K562 (cell line): ENCODE data around the gene PHF10. TPM values are rescaled to one million over a fixed set of nuclear protein-coding genes. Genes with fewer than 3 reads are reported as not detected.

Source experiments
- CBX1 ChIP-seq: sonication (generic); IDR thresholded peaks from 2 replicates; pipeline ENCODE4 v1.6.1; 2016; ENCODE audit warnings: antibody characterized with exemption, low read depth, mild to moderate bottlenecking
- CTCFL ChIP-seq: IDR thresholded peaks from 2 replicates; pipeline ENCODE4 v1.6.1; 2011; ENCODE audit warnings: borderline replicate concordance, low read depth, mild to moderate bottlenecking, moderate library complexity, low read length; ENCODE audit not compliant: insufficient read depth, poor library complexity, severe bottlenecking
- E2F6 ChIP-seq, 2 experiments: IDR thresholded peaks; 2 replicates each; pipeline ENCODE4 v1.6.1; 2011; ENCODE audit warnings: borderline replicate concordance in 1 of 2, control low read depth in 1 of 2, low read depth in 1 of 2, low read length in 1 of 2, mild to moderate bottlenecking in 1 of 2, mixed read lengths in 1 of 2, moderate library complexity in 1 of 2; ENCODE audit not compliant: insufficient read depth in 1 of 2, insufficient read length in 1 of 2, poor library complexity in 1 of 2, severe bottlenecking in 1 of 2; ENCODE audit errors: extremely low read depth in 1 of 2
- FUS ChIP-seq: fragments of 200-400 bp; formaldehyde crosslinking; optimal IDR thresholded peaks from 2 replicates; pipeline ENCODE3; 2017; ENCODE audit warnings: low read depth, low read length
- HDAC1 ChIP-seq, 2 experiments: fragments of 450-650 bp; IDR thresholded peaks; 2 replicates each; pipeline ENCODE4 v1.6.1; 2016 to 2017; ENCODE audit warnings: inconsistent platforms in 1 of 2, mild to moderate bottlenecking in 1 of 2, moderate library complexity in 1 of 2
- NFIX ChIP-seq: fragments of 250-450 bp; sonication (Bioruptor Pico); IDR thresholded peaks from 2 replicates; pipeline ENCODE4 v1.4.0; 2020; ENCODE audit warnings: low read depth, mild to moderate bottlenecking, moderate library complexity
- NR2F6 ChIP-seq: fragments of 450-650 bp; formaldehyde crosslinking; IDR thresholded peaks from 2 replicates; pipeline ENCODE4 v1.4.0; 2020; ENCODE audit warnings: mild to moderate bottlenecking
- PATZ1 ChIP-seq: fragments of 250-450 bp; sonication (Bioruptor Pico); IDR thresholded peaks from 2 replicates; pipeline ENCODE4 v1.5.0; 2020; ENCODE audit warnings: mild to moderate bottlenecking, borderline replicate concordance
- PHTF2 ChIP-seq: fragments of 250-450 bp; sonication (Bioruptor Pico); IDR thresholded peaks from 2 replicates; pipeline ENCODE4 v1.5.0; 2021; ENCODE audit warnings: mild to moderate bottlenecking
- SIN3B ChIP-seq: fragments of 450-650 bp; IDR thresholded peaks from 2 replicates; pipeline ENCODE4 v1.6.1; 2017; ENCODE audit warnings: low read depth, mild to moderate bottlenecking, moderate library complexity
- SIRT6 ChIP-seq: IDR thresholded peaks from one replicate; pipeline ENCODE4 v1.6.1; 2012; ENCODE audit warnings: low read depth, mild to moderate bottlenecking, control low read depth, inconsistent platforms, low read length, moderate library complexity
- TAF1 ChIP-seq: IDR thresholded peaks from 2 replicates; pipeline ENCODE4 v1.6.1; 2011; ENCODE audit warnings: mild to moderate bottlenecking, low read length, moderate library complexity; ENCODE audit not compliant: insufficient read depth, control insufficient read depth, severe bottlenecking; ENCODE audit errors: extremely low read depth
- YY1 ChIP-seq, 3 experiments: IDR thresholded peaks; 2 replicates each; pipeline ENCODE4 v1.6.1; 2011; ENCODE audit warnings: low read length in 2 of 3, mild to moderate bottlenecking in 2 of 3, moderate library complexity in 2 of 3, borderline replicate concordance in 1 of 3, control low read depth in 1 of 3, low read depth in 1 of 3; ENCODE audit not compliant: insufficient read depth in 3 of 3, insufficient replicate concordance in 2 of 3, control insufficient read depth in 1 of 3, insufficient read length in 1 of 3; ENCODE audit errors: extremely low read depth in 1 of 3
- ZNF140 ChIP-seq: fragments of 250-450 bp; sonication (Bioruptor Pico); IDR thresholded peaks from 2 replicates; pipeline ENCODE4 v1.8.0; 2021; ENCODE audit warnings: moderate library complexity, mild to moderate bottlenecking, inconsistent platforms
- ZNF518B ChIP-seq: fragments of 250-450 bp; sonication (Bioruptor Pico); IDR thresholded peaks from 2 replicates; pipeline ENCODE4 v1.5.0; 2021; ENCODE audit warnings: mild to moderate bottlenecking, moderate library complexity
- polyA plus RNA-seq, 8 experiments: library from polyadenylated mRNA; depleted of rRNA in 4 of 8; stranded (reverse) in 5 of 8; unstranded in 3 of 8; fragments of >200 nt; fragmentation: Nextera tagmentation in 2 of 8; fragmentation: Illumina TruSeq in 1 of 8; extraction: Ambion mirVana in 2 of 8; extraction: Trizol in 1 of 8; gene quantifications; 2 replicates each; pipeline versions ENCODE4 v1.2.1 to v1.2.3, GENCODE V29; 2011 to 2014; ENCODE audit warnings: inconsistent platforms in 1 of 8, missing spikeins in 1 of 8
- total RNA-seq, 7 experiments: library from RNA; depleted of rRNA in 6 of 7; stranded (reverse); fragments of >200 nt in 6 of 7; fragmentation: Illumina TruSeq in 2 of 7; extraction: Trizol in 2 of 7; gene quantifications; 2 replicates each; pipeline versions ENCODE4 v1.2.1 to v1.2.3, GENCODE V29; 2011 to 2021; ENCODE audit warnings: low replicate concordance in 1 of 7

Gene PHF10
- total and polyA plus RNA-seq, 9 of the 15 experiments (the other 6 are each of a cell fraction or from before 2014, with no cell fraction given): 23.9 to 88.9 (median 46.0) TPM

- TF ChIP-seq PATZ1 (CRISPR knock-in tag) (no peak), HDAC1 (IDR thresholded peaks at IDR 0.05) (no peak), PHTF2 (CRISPR knock-in tag) (no peak), E2F6 (IDR thresholded peaks at IDR 0.05; ENCODE audit: borderline replicate concordance in 1 of 2, extremely low read depth in 1 of 2, insufficient read depth in 1 of 2, insufficient read length in 1 of 2, low read depth in 1 of 2, low read length in 1 of 2, poor library complexity in 1 of 2, severe bottlenecking in 1 of 2) (peak in 1 of 2 experiments; percentile 52), CBX1 (no peak; the same call in 1 of the 2 replicates), YY1 (IDR thresholded peaks at IDR 0.05; ENCODE audit: borderline replicate concordance in 1 of 3, control insufficient read depth in 1 of 3, extremely low read depth in 1 of 3, insufficient read depth in 3 of 3, insufficient read length in 1 of 3, insufficient replicate concordance in 2 of 3, low read depth in 1 of 3, low read length in 2 of 3) (peak; percentile 26 to 86 (median 70)), SIRT6 (no peak), ZNF140 (no peak), ZNF518B (no peak), NR2F6 (CRISPR knock-in tag) (no peak), NFIX (CRISPR knock-in tag) (no peak), SIN3B (peak; percentile 56), FUS (no peak), CTCFL (peak; percentile 24), TAF1 (peak; percentile 7)
Observed at GRCh38 chr6:169723991-169724493, 258 bp downstream of the PHF10 start (continued).
